ENCODE results near the gene PRDM2.

Gene PRDM2

GRCh38 chr1:13735168-13735930, 35.4 kb downstream of the PRDM2 start:
- Histone ChIP-seq H3K4me3 (ENCODE audit: low read depth, low read length) (no peak overlapping the region), H3K27me3 (ENCODE audit: control insufficient read depth, insufficient read depth, low read length) (no peaks in the 10 kb centered on the region), H3K4me1 (ENCODE audit: control insufficient read depth, insufficient read depth, low read length) (no peaks in the 10 kb centered on the region), H3K9ac (ENCODE audit: low read depth, low read length) (no peak overlapping the region), H3K27ac (ENCODE audit: low read depth, low read length) (no peak overlapping the region), H3K36me3 (ENCODE audit: control insufficient read depth, insufficient read depth, low read length) (peaks cover 5% of the 10 kb centered on the region; the same call in 1 of the 2 replicates), H3K9me3 (ENCODE audit: control insufficient read depth, insufficient read depth, low read length) (no peaks in the 10 kb centered on the region)

GRCh38 chr1:13737398-13737797, 37.4 kb downstream of the PRDM2 start:
- H3K4me1 ChIP-seq (ENCODE audit: control insufficient read depth, insufficient read depth, low read length), result no peaks in the 10 kb centered on the region
- H3K27me3 ChIP-seq (ENCODE audit: control insufficient read depth, insufficient read depth, low read length), result no peaks in the 10 kb centered on the region

GRCh38 chr1:13746342-13746741, 46.4 kb downstream of the PRDM2 start:
- H3K27ac ChIP-seq (ENCODE audit: low read depth, low read length), result no peak overlapping the region
- no peak overlapping the region for H3K4me3 ChIP-seq (ENCODE audit: low read depth, low read length)
- peaks cover 24% of the 10 kb centered on the region for H3K27me3 ChIP-seq (ENCODE audit: control insufficient read depth, insufficient read depth, low read length)
- H3K9ac ChIP-seq (ENCODE audit: low read depth, low read length), result no peak overlapping the region
- H3K9me3 ChIP-seq (ENCODE audit: control insufficient read depth, insufficient read depth, low read length), result no peaks in the 10 kb centered on the region
- peaks cover 15% of the 10 kb centered on the region for H3K4me1 ChIP-seq (ENCODE audit: control insufficient read depth, insufficient read depth, low read length)
- H3K36me3 ChIP-seq (ENCODE audit: control insufficient read depth, insufficient read depth, low read length), result peaks cover 8% of the 10 kb centered on the region; the same call in 1 of the 2 replicates

More at GRCh38 chr1:13737398-13737797, 37.4 kb downstream of the PRDM2 start:
- H3K4me3 ChIP-seq (ENCODE audit: low read depth, low read length), result no peak overlapping the region
- H3K36me3 ChIP-seq (ENCODE audit: control insufficient read depth, insufficient read depth, low read length), result peaks cover 5% of the 10 kb centered on the region; the same call in 1 of the 2 replicates
- H3K27ac ChIP-seq (ENCODE audit: low read depth, low read length), result no peak overlapping the region
- H3K9me3 ChIP-seq (ENCODE audit: control insufficient read depth, insufficient read depth, low read length), result no peaks in the 10 kb centered on the region
- no peak overlapping the region for H3K9ac ChIP-seq (ENCODE audit: low read depth, low read length)

GRCh38 chr1:13748610-13749505, 48.9 kb downstream of the PRDM2 start:
- peaks cover 24% of the 10 kb centered on the region for H3K27me3 ChIP-seq (ENCODE audit: control insufficient read depth, insufficient read depth, low read length)
- peaks cover 19% of the 10 kb centered on the region for H3K4me1 ChIP-seq (ENCODE audit: control insufficient read depth, insufficient read depth, low read length)
- H3K36me3 ChIP-seq (ENCODE audit: control insufficient read depth, insufficient read depth, low read length), result no peaks in the 10 kb centered on the region
- no peaks in the 10 kb centered on the region for H3K9me3 ChIP-seq (ENCODE audit: control insufficient read depth, insufficient read depth, low read length)
- H3K27ac ChIP-seq (ENCODE audit: low read depth, low read length), result peak overlapping the region; percentile 88
- H3K9ac ChIP-seq (ENCODE audit: low read depth, low read length), result peak overlapping the region; percentile 70
- peak overlapping the region; percentile 85 for H3K4me3 ChIP-seq (ENCODE audit: low read depth, low read length)

- Histone ChIP-seq H3K4me1 (ENCODE audit: control insufficient read depth, insufficient read depth, low read length) (peaks cover 19% of the 10 kb centered on the region), H3K36me3 (ENCODE audit: control insufficient read depth, insufficient read depth, low read length) (no peaks in the 10 kb centered on the region), H3K27me3 (ENCODE audit: control insufficient read depth, insufficient read depth, low read length) (peaks cover 24% of the 10 kb centered on the region), H3K27ac (ENCODE audit: low read depth, low read length) (peak overlapping the region; percentile 88), H3K9me3 (ENCODE audit: control insufficient read depth, insufficient read depth, low read length) (no peaks in the 10 kb centered on the region), H3K4me3 (ENCODE audit: low read depth, low read length) (peak overlapping the region; percentile 85), H3K9ac (ENCODE audit: low read depth, low read length) (peak overlapping the region; percentile 66; the same call in 1 of the 2 replicates)
These were observed 49.8 kb downstream of the PRDM2 start for GRCh38 chr1:13749543-13750341.

- Histone ChIP-seq H3K36me3 (ENCODE audit: control insufficient read depth, insufficient read depth, low read length) (no peaks in the 10 kb centered on the region), H3K4me3 (ENCODE audit: low read depth, low read length) (no peak overlapping the region), H3K27me3 (ENCODE audit: control insufficient read depth, insufficient read depth, low read length) (peaks cover 24% of the 10 kb centered on the region), H3K9me3 (ENCODE audit: control insufficient read depth, insufficient read depth, low read length) (no peaks in the 10 kb centered on the region), H3K27ac (ENCODE audit: low read depth, low read length) (no peak overlapping the region), H3K9ac (ENCODE audit: low read depth, low read length) (no peak overlapping the region), H3K4me1 (ENCODE audit: control insufficient read depth, insufficient read depth, low read length) (peaks cover 19% of the 10 kb centered on the region)
These were observed 51.5 kb downstream of the PRDM2 start for GRCh38 chr1:13751458-13751871.

GRCh38 chr1:13751985-13752384, 52.0 kb downstream of the PRDM2 start:
- Histone ChIP-seq H3K36me3 (ENCODE audit: control insufficient read depth, insufficient read depth, low read length) (no peaks in the 10 kb centered on the region), H3K9ac (ENCODE audit: low read depth, low read length) (no peak overlapping the region), H3K4me1 (ENCODE audit: control insufficient read depth, insufficient read depth, low read length) (peaks cover 20% of the 10 kb centered on the region), H3K4me3 (ENCODE audit: low read depth, low read length) (no peak overlapping the region), H3K27me3 (ENCODE audit: control insufficient read depth, insufficient read depth, low read length) (peaks cover 21% of the 10 kb centered on the region), H3K27ac (ENCODE audit: low read depth, low read length) (no peak overlapping the region), H3K9me3 (ENCODE audit: control insufficient read depth, insufficient read depth, low read length) (no peaks in the 10 kb centered on the region)

- no peaks in the 10 kb centered on the region for H3K36me3 ChIP-seq (ENCODE audit: control insufficient read depth, insufficient read depth, low read length)
- no peaks in the 10 kb centered on the region for H3K9me3 ChIP-seq (ENCODE audit: control insufficient read depth, insufficient read depth, low read length)
- no peak overlapping the region for H3K4me3 ChIP-seq (ENCODE audit: low read depth, low read length)
- no peak overlapping the region for H3K9ac ChIP-seq (ENCODE audit: low read depth, low read length)
- H3K27me3 ChIP-seq (ENCODE audit: control insufficient read depth, insufficient read depth, low read length), result peaks cover 13% of the 10 kb centered on the region
- H3K27ac ChIP-seq (ENCODE audit: low read depth, low read length), result no peak overlapping the region
- peaks cover 28% of the 10 kb centered on the region for H3K4me1 ChIP-seq (ENCODE audit: control insufficient read depth, insufficient read depth, low read length)
These were observed 52.9 kb downstream of the PRDM2 start for GRCh38 chr1:13752852-13753251.

- peaks cover 29% of the 10 kb centered on the region for H3K4me1 ChIP-seq (ENCODE audit: control insufficient read depth, insufficient read depth, low read length)
- peaks cover 4% of the 10 kb centered on the region for H3K27me3 ChIP-seq (ENCODE audit: control insufficient read depth, insufficient read depth, low read length)
- no peaks in the 10 kb centered on the region for H3K36me3 ChIP-seq (ENCODE audit: control insufficient read depth, insufficient read depth, low read length)
- no peak overlapping the region for H3K9ac ChIP-seq (ENCODE audit: low read depth, low read length)
- no peaks in the 10 kb centered on the region for H3K9me3 ChIP-seq (ENCODE audit: control insufficient read depth, insufficient read depth, low read length)
- H3K27ac ChIP-seq (ENCODE audit: low read depth, low read length), result no peak overlapping the region
- H3K4me3 ChIP-seq (ENCODE audit: low read depth, low read length), result no peak overlapping the region
These were observed 53.8 kb downstream of the PRDM2 start for GRCh38 chr1:13753636-13754402.

- Histone ChIP-seq H3K36me3 (ENCODE audit: control insufficient read depth, insufficient read depth, low read length) (no peaks in the 10 kb centered on the region), H3K4me1 (ENCODE audit: control insufficient read depth, insufficient read depth, low read length) (peaks cover 36% of the 10 kb centered on the region), H3K27ac (ENCODE audit: low read depth, low read length) (no peak overlapping the region), H3K9me3 (ENCODE audit: control insufficient read depth, insufficient read depth, low read length) (no peaks in the 10 kb centered on the region), H3K27me3 (ENCODE audit: control insufficient read depth, insufficient read depth, low read length) (peaks cover 4% of the 10 kb centered on the region; the same call in 1 of the 2 replicates), H3K9ac (ENCODE audit: low read depth, low read length) (no peak overlapping the region), H3K4me3 (ENCODE audit: low read depth, low read length) (no peak overlapping the region)
These were observed 54.6 kb downstream of the PRDM2 start for GRCh38 chr1:13754510-13755103.
